Measurements from ENCODE around the gene ITGA11. TPM values are rescaled to one million over a fixed set of nuclear protein-coding genes. Genes with fewer than 3 reads are reported as not detected.

Gene ITGA11
- total RNA-seq, 2 donors from 2014 or later: 12.6 to 35.4 TPM

- TF ChIP-seq CTCF (IDR thresholded peaks at IDR 0.05): no peak
- H3K4me3 ChIP-seq: no peak overlapping the region
- no peak overlapping the region for H3K27ac ChIP-seq
- H3K36me3 ChIP-seq: no peaks in the 10 kb centered on the region
- DNase-seq (ENCODE audit: low spot score): peak; percentile 11
- H3K27me3 ChIP-seq: no peaks in the 10 kb centered on the region
- peaks cover 0 to 13% of the 10 kb centered on the region in 2 donors for H3K4me1 ChIP-seq
- no peaks in the 10 kb centered on the region for H3K9me3 ChIP-seq
Measured at GRCh38 chr15:68439506-68439905, 7.5 kb upstream of the ITGA11 start.

GRCh38 chr15:68436680-68437079, 4.7 kb upstream of the ITGA11 start:
- H3K27ac ChIP-seq: no peak overlapping the region
- H3K4me3 ChIP-seq: no peak overlapping the region
- H3K36me3 ChIP-seq: no peaks in the 10 kb centered on the region
- no peak for TF ChIP-seq CTCF (IDR thresholded peaks at IDR 0.05)
- no peaks in the 10 kb centered on the region for H3K27me3 ChIP-seq
- H3K4me1 ChIP-seq: peaks cover 0 to 18% of the 10 kb centered on the region in 2 donors
- H3K9me3 ChIP-seq: no peaks in the 10 kb centered on the region
- DNase-seq (ENCODE audit: low spot score): no peak

GRCh38 chr15:68435966-68436365, 4.0 kb upstream of the ITGA11 start:
- H3K4me3 ChIP-seq: no peak overlapping the region
- H3K36me3 ChIP-seq: no peaks in the 10 kb centered on the region
- peaks cover 0 to 18% of the 10 kb centered on the region in 2 donors for H3K4me1 ChIP-seq
- no peak for TF ChIP-seq CTCF (IDR thresholded peaks at IDR 0.05)
- no peaks in the 10 kb centered on the region for H3K27me3 ChIP-seq
- peak; percentile 75 for DNase-seq (ENCODE audit: low spot score)
- H3K9me3 ChIP-seq: no peaks in the 10 kb centered on the region
- H3K27ac ChIP-seq: no peak overlapping the region

- no peaks in the 10 kb centered on the region for H3K9me3 ChIP-seq
- H3K27me3 ChIP-seq: no peaks in the 10 kb centered on the region
- H3K27ac ChIP-seq: no peak overlapping the region
- peaks cover 0 to 21% of the 10 kb centered on the region in 2 donors for H3K4me1 ChIP-seq
- peak; percentile 54 for DNase-seq (ENCODE audit: low spot score)
- no peak for TF ChIP-seq CTCF (IDR thresholded peaks at IDR 0.05)
- H3K4me3 ChIP-seq: no peak overlapping the region
- no peaks in the 10 kb centered on the region for H3K36me3 ChIP-seq
Measured at GRCh38 chr15:68434021-68434420, 2.1 kb upstream of the ITGA11 start.

- H3K9me3 ChIP-seq: no peaks in the 10 kb centered on the region
- H3K4me1 ChIP-seq: peaks cover 0 to 21% of the 10 kb centered on the region in 2 donors
- no peak overlapping the region for H3K27ac ChIP-seq
- H3K27me3 ChIP-seq: no peaks in the 10 kb centered on the region
- peak; percentile 38 for DNase-seq (ENCODE audit: low spot score)
- H3K4me3 ChIP-seq: no peak overlapping the region
- H3K36me3 ChIP-seq: no peaks in the 10 kb centered on the region
- no peak for TF ChIP-seq CTCF (IDR thresholded peaks at IDR 0.05)
Measured at GRCh38 chr15:68433551-68433950, 1.6 kb upstream of the ITGA11 start.

GRCh38 chr15:68432441-68433064, 590 bp upstream of the ITGA11 start:
- no peaks in the 10 kb centered on the region for H3K27me3 ChIP-seq
- peaks cover 0 to 30% of the 10 kb centered on the region in 2 donors for H3K4me1 ChIP-seq
- H3K36me3 ChIP-seq: no peaks in the 10 kb centered on the region
- H3K4me3 ChIP-seq: peak overlapping the region; percentile 49 to 63
- DNase-seq (ENCODE audit: low spot score): peak; percentile 53
- H3K27ac ChIP-seq: no peak overlapping the region
- TF ChIP-seq CTCF (IDR thresholded peaks at IDR 0.05): no peak
- H3K9me3 ChIP-seq: no peaks in the 10 kb centered on the region

Measured in right atrium auricular region (tissue), 2 donors.